Lower lobe of right lung (tissue), 2 donors: ENCODE data around the gene MTHFD1. TPM values are rescaled to one million over a fixed set of nuclear protein-coding genes. Genes with fewer than 3 reads are reported as not detected.

Experiments
- ATAC-seq, 2 donors: fragments of 200-7000 bp; cut with Tn5 transposase; one replicate each; pipeline ENCODE4 v1.9.1; 2020 to 2022; ENCODE audit warnings: mild to moderate bottlenecking in 2 of 2, moderate library complexity in 2 of 2
- DNase-seq: peaks from one replicate; pipeline ENCODE4 v3.0.0-alpha.2; 2020
- H3K27ac ChIP-seq: fragments of 200-600 bp; one replicate; pipeline ENCODE4 v1.8.0; 2022
- H3K27me3 ChIP-seq: fragments of 200-600 bp; one replicate; pipeline ENCODE4 v1.8.0; 2022; ENCODE audit warnings: low read depth
- H3K36me3 ChIP-seq: fragments of 200-600 bp; one replicate; pipeline ENCODE4 v1.8.0; 2022; ENCODE audit warnings: mild to moderate bottlenecking
- H3K4me1 ChIP-seq: fragments of 200-600 bp; one replicate; pipeline ENCODE4 v1.8.0; 2022
- H3K4me3 ChIP-seq: fragments of 200-600 bp; one replicate; pipeline ENCODE4 v1.8.0; 2022; ENCODE audit warnings: mild to moderate bottlenecking
- H3K9me3 ChIP-seq: fragments of 200-600 bp; one replicate; pipeline ENCODE4 v1.8.0; 2022
- intact Hi-C: fragments of 100-400 bp; cut with DNase I; formaldehyde crosslinking; loops from one replicate; pipeline ENCODE4 v1.11.0; 2022
- total RNA-seq: library from RNA; stranded (reverse); fragmentation: NEBNext Ultra II Directional; extraction: Animal tissue kit (Norgen Biotek cat#: 25700); gene quantifications from one replicate; pipeline ENCODE4 v1.2.1, GENCODE V29; 2021
- TF ChIP-seq, protein P1 (sequence below): fragments of 200-600 bp; IDR thresholded peaks from one replicate; pipeline ENCODE4 v1.8.0; 2022; ENCODE audit warnings: antibody characterized with exemption, mild to moderate bottlenecking
- donor health status: DM: no; HTN: yes; CAD: no; lungs with severe emphysema.

MTHFD1 gene
- total RNA-seq, 1 donor from 2014 or later: 46.3 TPM

DNA sequence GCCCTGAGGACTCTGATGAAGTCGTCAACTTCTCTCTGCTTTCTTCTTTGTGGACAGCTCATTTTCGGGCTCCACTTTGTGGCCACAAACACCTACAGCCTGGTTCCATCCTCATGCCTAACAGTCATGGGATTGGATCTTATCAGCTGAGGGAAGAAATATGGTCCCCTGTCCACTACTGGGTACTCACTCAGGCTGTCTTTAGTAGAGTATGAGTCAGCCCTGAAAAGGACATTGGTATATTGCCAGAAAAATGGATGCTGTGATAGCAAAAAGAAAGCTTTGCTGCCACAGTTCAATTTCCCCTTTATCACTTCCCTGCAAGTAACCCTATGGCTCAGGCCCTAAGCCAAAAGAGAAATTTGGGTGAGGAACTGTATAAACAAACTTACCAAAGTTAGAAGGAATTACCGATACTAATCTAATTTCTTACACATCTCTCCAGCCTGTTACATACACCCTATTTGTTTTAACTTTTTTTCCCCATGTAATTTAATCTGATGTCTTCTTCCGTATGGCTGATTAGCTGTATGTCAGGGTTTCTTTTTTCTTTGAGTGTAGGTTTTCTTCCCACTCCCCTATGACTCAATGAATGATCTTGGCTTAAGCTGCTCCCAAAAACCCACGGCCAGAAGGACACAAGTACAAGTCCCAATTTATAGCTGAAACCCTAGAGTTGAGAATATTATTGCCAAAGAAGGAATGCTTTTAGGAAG is 29.1 kb downstream of the MTHFD1 start:
- no peaks in the 10 kb centered on the region for H3K4me1 ChIP-seq
- ATAC-seq: peak; percentile 41 to 56

DNA sequence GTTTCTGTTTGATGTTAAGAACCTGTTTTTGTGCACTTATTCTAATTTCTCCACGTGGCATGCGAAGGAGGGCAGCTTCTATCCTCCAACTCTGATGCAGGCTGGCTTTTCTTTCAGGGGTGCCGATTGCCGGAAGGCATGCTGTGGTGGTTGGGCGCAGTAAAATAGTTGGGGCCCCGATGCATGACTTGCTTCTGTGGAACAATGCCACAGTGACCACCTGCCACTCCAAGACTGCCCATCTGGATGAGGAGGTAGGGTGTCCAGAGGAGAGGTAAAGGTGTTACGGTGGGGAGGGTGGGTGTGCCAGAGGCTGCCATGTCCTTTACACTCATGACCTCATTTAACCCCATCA is 29.6 kb downstream of the MTHFD1 start:
- no peak overlapping the region for H3K4me3 ChIP-seq
- no peaks in the 10 kb centered on the region for H3K9me3 ChIP-seq
- H3K4me1 ChIP-seq: no peaks in the 10 kb centered on the region
- peaks cover 78% of the 10 kb centered on the region for H3K36me3 ChIP-seq
- H3K27ac ChIP-seq: no peak overlapping the region
- intact Hi-C loops: no loop called here
- ATAC-seq (no peak), DNase-seq (no peak)
- TF ChIP-seq, protein P1, sequence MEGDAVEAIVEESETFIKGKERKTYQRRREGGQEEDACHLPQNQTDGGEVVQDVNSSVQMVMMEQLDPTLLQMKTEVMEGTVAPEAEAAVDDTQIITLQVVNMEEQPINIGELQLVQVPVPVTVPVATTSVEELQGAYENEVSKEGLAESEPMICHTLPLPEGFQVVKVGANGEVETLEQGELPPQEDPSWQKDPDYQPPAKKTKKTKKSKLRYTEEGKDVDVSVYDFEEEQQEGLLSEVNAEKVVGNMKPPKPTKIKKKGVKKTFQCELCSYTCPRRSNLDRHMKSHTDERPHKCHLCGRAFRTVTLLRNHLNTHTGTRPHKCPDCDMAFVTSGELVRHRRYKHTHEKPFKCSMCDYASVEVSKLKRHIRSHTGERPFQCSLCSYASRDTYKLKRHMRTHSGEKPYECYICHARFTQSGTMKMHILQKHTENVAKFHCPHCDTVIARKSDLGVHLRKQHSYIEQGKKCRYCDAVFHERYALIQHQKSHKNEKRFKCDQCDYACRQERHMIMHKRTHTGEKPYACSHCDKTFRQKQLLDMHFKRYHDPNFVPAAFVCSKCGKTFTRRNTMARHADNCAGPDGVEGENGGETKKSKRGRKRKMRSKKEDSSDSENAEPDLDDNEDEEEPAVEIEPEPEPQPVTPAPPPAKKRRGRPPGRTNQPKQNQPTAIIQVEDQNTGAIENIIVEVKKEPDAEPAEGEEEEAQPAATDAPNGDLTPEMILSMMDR: no peak
- no peaks in the 10 kb centered on the region for H3K27me3 ChIP-seq

More for the DNA sequence above, 29.1 kb downstream of the MTHFD1 start:
- no peak for DNase-seq
- peaks cover 78% of the 10 kb centered on the region for H3K36me3 ChIP-seq
- H3K27me3 ChIP-seq: no peaks in the 10 kb centered on the region
- H3K27ac ChIP-seq: no peak overlapping the region
- no peaks in the 10 kb centered on the region for H3K9me3 ChIP-seq
- TF ChIP-seq, protein P1: no peak
- intact Hi-C loops: no loop called here
- H3K4me3 ChIP-seq: no peak overlapping the region

DNA sequence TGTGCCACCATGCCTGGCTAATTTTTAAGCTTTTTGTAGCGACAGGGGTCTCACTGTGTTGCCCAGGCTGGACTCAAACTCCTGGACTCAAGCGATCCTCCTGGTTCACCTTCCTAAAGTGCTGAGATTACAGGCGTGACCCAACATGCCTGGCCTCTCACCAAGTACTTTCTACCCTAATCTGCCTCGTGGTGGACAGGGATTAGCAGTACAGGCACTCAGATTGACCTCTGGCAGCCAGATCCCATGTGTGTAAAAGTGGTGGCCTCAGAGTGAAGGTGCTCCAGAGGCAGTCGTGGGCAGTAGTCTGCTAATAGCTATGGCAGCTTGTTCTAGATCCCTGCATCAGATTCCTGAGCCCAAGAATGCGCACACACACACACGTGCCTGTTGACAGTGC is 30.9 kb downstream of the MTHFD1 start:
- Histone ChIP-seq H3K27ac (no peak overlapping the region), H3K4me3 (no peak overlapping the region), H3K27me3 (no peaks in the 10 kb centered on the region), H3K4me1 (no peaks in the 10 kb centered on the region), H3K9me3 (no peaks in the 10 kb centered on the region), H3K36me3 (peaks cover 81% of the 10 kb centered on the region)
- intact Hi-C loops: no loop called here
- TF ChIP-seq, protein P1: no peak
- DNase-seq (no peak), ATAC-seq (no peak)

DNA sequence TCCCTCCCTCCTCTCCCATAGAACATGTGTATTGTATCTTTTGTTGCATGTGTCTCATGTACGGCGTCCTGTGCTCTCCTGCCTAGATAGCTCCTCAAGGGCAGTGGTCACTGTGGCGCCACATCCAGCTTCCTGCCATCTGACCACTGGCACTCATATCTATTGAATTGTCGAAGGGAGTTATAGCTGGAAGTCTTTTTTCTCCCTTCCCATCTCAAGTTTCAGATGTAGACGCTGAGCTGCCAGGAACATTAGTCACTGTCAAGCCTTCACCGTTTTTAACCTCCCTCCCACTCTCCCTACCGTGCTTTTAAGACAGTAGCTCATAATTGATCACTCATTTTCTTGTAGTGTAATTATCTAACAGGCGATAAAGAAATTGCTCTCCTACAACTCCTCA is 33.0 kb downstream of the MTHFD1 start:
- intact Hi-C loops: no loop called here
- no peak for ATAC-seq
- DNase-seq: no peak
- Histone ChIP-seq H3K9me3 (no peaks in the 10 kb centered on the region), H3K27ac (no peak overlapping the region), H3K4me3 (no peak overlapping the region), H3K36me3 (peaks cover 80% of the 10 kb centered on the region), H3K27me3 (no peaks in the 10 kb centered on the region), H3K4me1 (no peaks in the 10 kb centered on the region)
- TF ChIP-seq, protein P1: no peak

DNA sequence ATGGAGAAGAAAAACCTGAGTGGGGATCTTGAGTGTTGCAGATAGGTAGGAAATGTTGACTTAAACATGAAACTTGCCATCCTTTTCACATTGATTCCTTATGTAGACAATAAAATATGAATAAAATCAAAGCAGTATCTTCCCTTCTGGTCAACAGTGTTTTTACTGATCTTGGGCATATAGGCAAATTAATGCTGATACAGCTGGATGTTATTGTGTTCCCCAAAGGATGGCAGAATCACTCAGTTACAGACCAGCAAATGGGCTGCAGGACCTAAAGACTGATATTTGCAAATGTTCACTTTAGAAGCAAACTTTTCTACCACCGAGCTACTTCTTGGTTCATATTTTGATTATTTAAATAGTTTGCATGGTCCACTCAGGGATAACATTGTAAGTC is 33.9 kb downstream of the MTHFD1 start:
- peaks cover 80% of the 10 kb centered on the region for H3K36me3 ChIP-seq
- H3K27ac ChIP-seq: no peak overlapping the region
- no peak for ATAC-seq
- no peaks in the 10 kb centered on the region for H3K4me1 ChIP-seq
- DNase-seq: no peak
- TF ChIP-seq, protein P1: no peak
- no peaks in the 10 kb centered on the region for H3K9me3 ChIP-seq
- no peak overlapping the region for H3K4me3 ChIP-seq
- no peaks in the 10 kb centered on the region for H3K27me3 ChIP-seq
- intact Hi-C loops: no loop called here
